ENCODE measurements around the gene TNNC2.
"Not testable (repeated sequence)": the region's sequence is repeated elsewhere in the genome, so short reads cannot be mapped to it uniquely, and the experiment has no call there.

The TNNC2 gene

GRCh38 chr20:45848421-45848820 is 21.3 kb upstream of the TNNC2 start:
- DNase-seq: no peak

DNA sequence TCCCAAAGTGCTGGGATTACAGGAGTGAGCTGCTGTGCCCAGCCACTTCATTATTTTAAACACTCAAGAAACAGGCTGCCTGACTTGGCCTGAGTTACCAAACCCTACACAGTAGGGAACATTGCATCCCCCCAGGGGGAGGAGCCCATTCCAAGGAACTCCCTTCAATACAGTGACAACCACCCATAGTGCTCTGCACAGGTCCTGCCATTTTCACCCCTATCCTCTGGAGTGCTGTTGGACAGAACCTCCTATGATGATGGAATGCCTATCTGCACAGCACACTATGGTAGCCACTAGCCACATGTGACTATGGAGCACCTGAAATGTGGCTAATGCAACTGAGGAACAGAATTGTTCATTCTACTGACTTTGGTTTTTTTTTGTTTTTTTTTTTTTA is 18.3 kb upstream of the TNNC2 start:
- DNase-seq: no peak

- no peak for DNase-seq
Observed at GRCh38 chr20:45843506-45843905, 16.4 kb upstream of the TNNC2 start.

GRCh38 chr20:45842169-45842812 is 15.2 kb upstream of the TNNC2 start:
- no peak for DNase-seq

GRCh38 chr20:45841407-45842129 is 14.5 kb upstream of the TNNC2 start:
- DNase-seq: no peak

DNA sequence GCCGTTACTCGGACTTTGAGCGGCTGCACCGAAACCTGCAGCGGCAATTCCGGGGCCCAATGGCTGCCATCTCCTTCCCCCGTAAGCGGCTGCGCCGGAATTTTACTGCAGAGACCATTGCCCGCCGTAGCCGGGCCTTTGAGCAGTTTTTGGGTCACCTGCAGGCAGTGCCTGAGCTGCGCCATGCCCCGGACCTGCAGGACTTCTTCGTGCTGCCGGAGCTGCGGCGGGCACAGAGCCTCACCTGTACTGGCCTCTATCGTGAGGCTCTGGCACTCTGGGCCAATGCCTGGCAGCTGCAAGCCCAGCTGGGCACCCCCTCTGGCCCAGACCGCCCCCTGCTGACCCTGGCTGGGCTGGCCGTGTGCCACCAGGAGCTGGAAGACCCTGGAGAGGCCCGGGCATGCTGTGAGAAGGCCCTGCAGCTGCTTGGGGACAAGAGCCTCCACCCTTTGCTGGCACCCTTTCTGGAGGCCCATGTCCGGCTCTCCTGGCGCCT is 13.6 kb upstream of the TNNC2 start:
- DNase-seq: no peak

DNA sequence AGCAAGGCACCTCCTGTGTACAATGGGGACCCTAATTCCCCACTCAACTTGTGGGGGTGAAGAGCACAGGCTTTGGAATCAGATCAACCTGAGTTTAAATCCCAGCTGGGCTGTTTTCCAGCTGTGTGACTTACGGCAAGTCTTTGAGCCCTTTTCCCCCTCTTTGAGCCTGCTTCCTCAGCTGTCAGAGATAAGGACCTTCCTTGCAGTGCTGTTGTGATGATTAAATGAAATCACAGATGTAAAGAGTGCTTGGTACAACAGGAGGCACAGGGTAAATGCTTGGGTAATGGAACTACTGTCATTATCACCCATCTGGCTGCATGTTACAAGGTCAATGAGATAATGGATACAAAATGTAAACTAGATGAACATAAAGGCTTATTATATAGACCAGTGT is 9.7 kb upstream of the TNNC2 start:
- no peak for DNase-seq

- no peak for DNase-seq
Observed at GRCh38 chr20:45835825-45836224, 8.7 kb upstream of the TNNC2 start.

GRCh38 chr20:45835329-45835765 is 8.2 kb upstream of the TNNC2 start:
- DNase-seq: no peak

DNA sequence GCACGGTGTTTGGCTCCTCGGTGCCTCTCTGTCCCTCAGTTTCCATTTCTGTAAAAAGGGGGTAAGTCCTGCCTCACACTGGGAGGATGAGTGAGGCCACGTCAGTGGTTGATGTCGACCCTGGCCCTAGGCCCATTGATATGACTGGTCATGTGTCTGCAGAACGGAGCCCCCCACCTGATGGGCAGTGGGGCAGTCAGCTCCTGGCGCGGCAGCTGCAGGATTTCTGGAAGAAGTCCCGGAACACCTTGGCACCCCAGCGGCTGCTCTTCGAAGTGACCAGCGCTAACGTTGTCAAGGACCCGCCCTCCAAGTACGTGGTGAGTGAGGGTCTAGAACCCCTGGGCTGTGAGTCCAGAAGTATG is 7.7 kb upstream of the TNNC2 start:
- DNase-seq: no peak

DNA sequence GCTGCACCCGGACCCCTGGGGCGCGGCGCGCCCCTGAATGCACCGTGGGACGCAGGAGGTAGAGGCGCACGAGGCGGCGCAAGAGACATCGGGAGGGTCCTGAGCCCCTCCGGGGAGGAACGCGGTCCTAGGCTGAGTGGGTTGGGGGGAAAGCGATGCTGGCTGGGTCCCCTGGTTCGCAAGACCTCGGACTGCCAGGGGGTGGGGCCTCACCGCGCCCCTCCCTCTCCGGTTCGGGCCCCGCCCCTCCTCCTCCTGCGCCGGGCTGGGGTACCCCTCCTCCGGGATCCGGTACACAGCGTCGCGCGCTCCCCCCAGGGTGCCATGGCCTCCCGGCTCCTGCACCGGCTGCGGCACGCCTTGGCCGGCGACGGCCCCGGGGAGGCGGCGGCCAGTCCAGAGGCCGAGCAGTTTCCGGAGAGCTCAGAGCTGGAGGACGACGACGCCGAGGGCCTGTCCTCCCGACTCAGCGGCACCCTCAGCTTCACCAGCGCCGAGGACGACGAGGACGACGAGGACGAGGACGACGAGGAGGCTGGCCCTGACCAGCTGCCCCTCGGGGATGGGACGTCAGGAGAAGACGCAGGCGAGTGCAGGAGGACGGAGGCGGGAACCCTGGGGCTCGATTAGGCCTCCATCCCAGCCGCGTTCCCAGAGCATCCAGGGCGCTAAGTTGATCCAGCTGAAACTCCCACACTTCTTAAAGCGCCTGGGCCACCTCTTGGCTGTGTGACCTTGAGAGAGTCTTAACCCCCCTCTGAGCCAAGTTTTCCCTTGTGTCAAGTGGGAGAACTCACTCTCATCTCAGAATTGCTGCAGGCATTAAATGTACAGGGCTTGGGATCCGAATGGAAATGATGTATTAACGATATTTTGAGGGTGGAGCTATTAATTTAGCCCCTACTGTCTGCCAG is 7.0 kb upstream of the TNNC2 start:
- DNase-seq: peak; percentile 20 to 27

GRCh38 chr20:45833030-45833882 is 6.1 kb upstream of the TNNC2 start, which contains the start of gene SNX21:
SNX21 (plus strand) TSS chr20:45833799; CDS start chr20:45833920, 121 bp downstream.
- DNase-seq: peak; percentile 28 to 47

GRCh38 chr20:45832619-45833018 is 5.5 kb upstream of the TNNC2 start:
- no peak for DNase-seq

DNA sequence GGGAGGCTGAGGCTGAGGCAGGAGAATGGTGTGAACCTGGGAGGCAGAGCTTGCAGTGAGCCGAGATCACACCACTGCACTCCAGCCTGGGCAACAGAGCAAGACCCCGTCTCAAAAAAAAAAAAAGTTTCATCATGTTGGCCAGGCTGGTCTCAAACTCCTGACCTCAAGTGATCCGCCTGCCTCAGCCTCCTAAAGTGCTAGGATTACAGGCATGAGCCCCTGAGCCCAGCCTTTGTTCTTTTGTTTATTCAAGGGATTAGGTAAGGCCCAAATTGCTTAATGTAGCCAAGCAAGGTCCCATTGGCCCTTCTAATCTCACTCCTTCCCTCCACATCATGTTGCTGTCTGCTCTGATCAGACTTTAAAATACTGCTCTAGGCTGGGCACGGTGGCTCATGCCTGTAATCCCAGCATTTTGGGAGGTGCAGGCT is 2.6 kb upstream of the TNNC2 start:
- not testable (repeated sequence) for DNase-seq

GRCh38 chr20:45828589-45828988 is 1.5 kb upstream of the TNNC2 start:
- DNase-seq: no peak

DNA sequence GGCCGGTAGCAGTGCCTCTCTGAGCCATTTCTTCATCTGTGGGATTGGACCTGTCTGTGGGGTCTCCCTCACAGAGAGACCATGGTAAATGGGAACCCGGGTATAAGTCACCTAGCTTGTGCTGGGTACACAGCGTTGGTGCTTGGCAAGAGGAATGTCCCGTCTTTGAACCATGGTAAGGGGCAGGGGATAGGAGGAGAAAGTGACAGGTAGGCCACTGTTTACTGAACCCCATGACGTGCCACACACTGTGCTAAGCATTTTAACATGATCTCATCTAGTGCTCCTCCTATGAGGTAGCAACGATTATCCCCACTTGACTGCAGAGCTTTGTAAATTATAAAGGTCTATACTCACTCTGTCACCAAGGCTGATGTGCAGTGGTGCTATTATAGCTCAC is 600 bp upstream of the TNNC2 start:
- DNase-seq: no peak

GRCh38 chr20:45826381-45827019 is 612 bp downstream of the TNNC2 start:
- no peak for DNase-seq

GRCh38 chr20:45823949-45824835 is 2.9 kb downstream of the TNNC2 start:
- DNase-seq: peak in 1 of 2 experiments; percentile 17

DNA sequence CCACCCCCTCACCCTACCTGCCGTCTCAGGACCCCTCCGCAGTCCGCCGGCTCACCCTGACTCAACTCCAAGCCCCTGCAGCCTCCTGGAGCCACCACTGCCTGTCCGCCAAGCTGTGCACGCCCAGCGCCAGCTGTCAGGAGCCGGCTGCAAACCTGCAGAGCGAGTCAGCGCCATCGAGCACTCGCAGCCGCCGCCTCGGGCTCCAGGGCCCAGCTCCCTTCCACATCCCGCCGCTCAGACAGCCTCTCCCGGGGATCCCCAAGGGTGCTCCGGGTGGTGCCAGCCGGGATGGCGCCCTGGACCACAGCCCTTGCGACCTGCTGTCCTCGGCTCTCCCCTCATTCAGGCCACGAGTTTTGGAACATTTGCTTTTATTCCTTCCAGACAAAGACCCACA is 4.3 kb downstream of the TNNC2 start:
- no peak for DNase-seq

- no peak for DNase-seq
Observed at GRCh38 chr20:45821947-45822346, 5.2 kb downstream of the TNNC2 start.

DNA sequence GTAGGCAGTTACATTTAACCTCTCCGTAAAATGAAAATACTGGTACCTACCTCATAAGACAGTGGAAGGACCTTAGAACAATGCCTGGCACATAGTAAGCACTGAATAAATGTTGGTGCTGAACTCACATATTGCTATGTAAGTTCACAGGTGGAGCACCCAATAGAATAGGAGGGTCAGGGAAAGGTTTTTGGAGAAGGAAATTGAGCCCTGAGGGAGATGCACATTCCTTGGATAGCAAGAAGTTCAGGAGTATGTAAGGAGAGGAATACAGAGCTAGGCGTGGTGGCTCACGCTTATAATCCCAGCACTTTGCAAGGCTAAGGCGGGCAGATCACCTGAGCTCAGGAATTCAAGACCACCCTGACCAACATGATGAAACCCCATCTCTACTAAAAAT is 7.6 kb downstream of the TNNC2 start:
- no peak for DNase-seq

Measured in NCI-H2081 (cell line).